HepG2 (cell line): Measurements from ENCODE around the gene APBA1. TPM values are rescaled to one million over a fixed set of nuclear protein-coding genes. Genes with fewer than 3 reads are reported as not detected.

ENCODE experiments used
- ATAC-seq: fragments of 200-7000 bp; cut with Tn5 transposase; 3 replicates; pipeline ENCODE4 v1.9.1; 2020; ENCODE audit warnings: mild to moderate bottlenecking, moderate library complexity
- BruUV-seq: library from RNA; stranded (reverse); fragments of 400-500 nt; replicated peaks from 2 replicates; lab custom pipeline; 2021; lab: Mats Ljungman, UMichigan
- CTCF ChIA-PET: fragments of 300-600 bp; formaldehyde crosslinking; extraction: SDS; loops from one replicate; lab custom pipeline; 2021; ENCODE audit warnings: low total read pairs, inconsistent platforms, low intra/inter-chr PET ratio; lab: Yijun Ruan, JAX
- POLR2A ChIA-PET: fragments of 350-600 bp; sonication (Branson Sonifier 250); formaldehyde crosslinking; loops from one replicate; lab custom pipeline; 2020; ENCODE audit warnings: antibody characterized with exemption, inconsistent platforms; lab: Yijun Ruan, JAX
- DNase-seq: peaks from one replicate; pipeline ENCODE4 v3.0.0-alpha.2; 2015; ENCODE audit warnings: low spot score
- FAIRE-seq: peaks from 3 replicates; lab custom pipeline; 2011; peaks lifted over from hg19 to GRCh38; lab: Jason Lieb, UNC
- H2AFZ ChIP-seq: one replicate; pipeline ENCODE4 v1.6.1; 2011; ENCODE audit warnings: low read length, inconsistent platforms
- H3K27ac ChIP-seq: fragments of 300-600 bp; 3 replicates; pipeline ENCODE4 v1.8.0; 2011; ENCODE audit warnings: mixed run types, mild to moderate bottlenecking, mixed read lengths, low read length, inconsistent platforms; ENCODE audit not compliant: insufficient read depth; ENCODE audit errors: extremely low read length
- H3K27me3 ChIP-seq, 2 experiments: fragments of 200-600 bp in 1 of 2; 2 replicates in 1 of 2; 3 replicates in 1 of 2; pipeline versions ENCODE4 v1.6.0 to v1.8.0; 2011; ENCODE audit warnings: low read length in 2 of 2, mild to moderate bottlenecking in 2 of 2, moderate library complexity in 2 of 2, inconsistent platforms in 1 of 2; ENCODE audit not compliant: insufficient read depth in 2 of 2, control insufficient read depth in 1 of 2
- H3K36me3 ChIP-seq, 2 experiments: fragments of 200-600 bp in 1 of 2; replicated peaks in 1 of 2; 2 replicates in 1 of 2; 3 replicates in 1 of 2; pipeline versions ENCODE4 v1.5.1 to v1.8.0; 2011; ENCODE audit warnings: low read length in 2 of 2, inconsistent platforms in 1 of 2; ENCODE audit not compliant: insufficient read depth in 2 of 2, control insufficient read depth in 1 of 2
- H3K4me1 ChIP-seq: 2 replicates; pipeline ENCODE4 v1.5.1; 2012; ENCODE audit warnings: low read length, inconsistent platforms; ENCODE audit not compliant: insufficient read depth
- H3K4me2 ChIP-seq: 2 replicates; pipeline ENCODE4 v1.6.0; 2011; ENCODE audit warnings: low read depth, low read length, inconsistent platforms
- H3K4me3 ChIP-seq, 3 experiments: fragments of 200-600 bp in 1 of 3; sonication (generic), shearing (Covaris generic) in 1 of 3; replicated peaks in 1 of 3; 2 replicates each; pipeline ENCODE4 v1.5.1; 2011 to 2016; ENCODE audit warnings: low read length in 3 of 3, inconsistent platforms in 2 of 3, low read depth in 2 of 3, mild to moderate bottlenecking in 2 of 3, control low read depth in 1 of 3, mixed read lengths in 1 of 3; ENCODE audit not compliant: insufficient read depth in 1 of 3
- H3K79me2 ChIP-seq: one replicate; pipeline ENCODE4 v1.6.1; 2011; ENCODE audit warnings: low read length, inconsistent platforms; ENCODE audit not compliant: insufficient read depth
- H3K9ac ChIP-seq: 2 replicates; pipeline ENCODE4 v1.6.0; 2011; ENCODE audit warnings: mild to moderate bottlenecking, low read depth, low read length, inconsistent platforms; ENCODE audit not compliant: insufficient read depth
- H3K9me3 ChIP-seq: 2 replicates; pipeline ENCODE4 v1.5.1; 2012; ENCODE audit warnings: mild to moderate bottlenecking, low read length
- H4K20me1 ChIP-seq: 2 replicates; pipeline ENCODE4 v1.6.0; 2011; ENCODE audit warnings: inconsistent platforms, mild to moderate bottlenecking, low read length, moderate library complexity; ENCODE audit not compliant: insufficient read depth
- CEBPB ChIP-seq: IDR thresholded peaks from 2 replicates; pipeline ENCODE4 v1.6.1; 2011; ENCODE audit warnings: low read depth, low read length, improper control_type of control experiment, borderline replicate concordance
- KDM5B ChIP-seq: sonication (generic); formaldehyde crosslinking; IDR thresholded peaks from 2 replicates; pipeline ENCODE4 v1.4.0; 2020; ENCODE audit warnings: missing genetic modification reagents, mild to moderate bottlenecking, borderline replicate concordance
- MAF1 ChIP-seq: sonication (generic); formaldehyde crosslinking; IDR thresholded peaks from 2 replicates; pipeline ENCODE4 v1.5.0; 2020; ENCODE audit warnings: missing genetic modification reagents, borderline replicate concordance
- NFATC3 ChIP-seq: sonication (generic); formaldehyde crosslinking; IDR thresholded peaks from 2 replicates; pipeline ENCODE4 v1.5.1; 2020; ENCODE audit warnings: mild to moderate bottlenecking, missing genetic modification reagents
- NFE2L1 ChIP-seq: sonication (generic); formaldehyde crosslinking; IDR thresholded peaks from 2 replicates; pipeline ENCODE4 v1.4.0; 2020; ENCODE audit warnings: missing genetic modification reagents, mild to moderate bottlenecking, borderline replicate concordance
- NKX3-1 ChIP-seq: sonication (generic); formaldehyde crosslinking; IDR thresholded peaks from 2 replicates; pipeline ENCODE4 v1.5.0; 2020; ENCODE audit warnings: missing genetic modification reagents
- PAF1 ChIP-seq: IDR thresholded peaks from 2 replicates; pipeline ENCODE4 v1.6.1; 2016; ENCODE audit warnings: missing genetic modification reagents, missing compliant biosample characterization
- PCBP1 ChIP-seq: fragments of 200-400 bp; formaldehyde crosslinking; IDR thresholded peaks from 2 replicates; pipeline ENCODE4 v1.6.1; 2017; ENCODE audit warnings: mild to moderate bottlenecking, low read depth, low read length, borderline replicate concordance
- ZNF317 ChIP-seq: sonication (generic); formaldehyde crosslinking; IDR thresholded peaks from 2 replicates; pipeline ENCODE4 v1.5.0; 2020; ENCODE audit warnings: mild to moderate bottlenecking, missing genetic modification reagents
- ZNF569 ChIP-seq: sonication (generic); formaldehyde crosslinking; IDR thresholded peaks from 2 replicates; pipeline ENCODE4 v1.5.0; 2020; ENCODE audit warnings: mild to moderate bottlenecking, missing genetic modification reagents, moderate library complexity, borderline replicate concordance
- ZNF709 ChIP-seq: sonication (generic); formaldehyde crosslinking; IDR thresholded peaks from 2 replicates; pipeline ENCODE4 v1.5.0; 2020; ENCODE audit warnings: mild to moderate bottlenecking, missing genetic modification reagents
- ZNF879 ChIP-seq: sonication (generic); formaldehyde crosslinking; IDR thresholded peaks from 2 replicates; pipeline ENCODE4 v1.8.1; 2023; ENCODE audit warnings: missing genetic modification reagents
- WGBS: methylation state at CpG from one replicate; pipeline ENCODE4 v1.1.6; 2017; ENCODE audit warnings: low lambda C conversion rate; 5-methylcytosine and 5-hydroxymethylcytosine counted together
- in situ Hi-C: cut with HindIII; loops from 2 replicates; pipeline ENCODE4 v1.10.0; 2017; ENCODE audit warnings: low pct_unique_long_range_greater_than_20kb; ENCODE audit not compliant: extremely low pct_ligation_motif_present
- intact Hi-C: fragments of 100-400 bp; cut with micrococcal nuclease; formaldehyde crosslinking; loops from one replicate; pipeline ENCODE4 v1.10.0; 2022; ENCODE audit not compliant: unreplicated experiment
- polyA plus RNA-seq, 8 experiments: library from polyadenylated mRNA; depleted of rRNA in 3 of 8; stranded (reverse) in 7 of 8; unstranded in 1 of 8; fragments of >200 nt; fragmentation: Illumina TruSeq in 4 of 8; extraction: Trizol in 4 of 8; gene quantifications; 2 replicates each; pipeline versions ENCODE4 v1.2.1 to v1.2.3, GENCODE V29; 2011 to 2016; ENCODE audit warnings: low read depth in 4 of 8, missing spikeins in 1 of 8, mixed read lengths in 1 of 8; ENCODE audit not compliant: insufficient read depth in 1 of 8
- total RNA-seq, 5 experiments: library from RNA; depleted of rRNA; stranded (reverse); fragments of >200 nt; fragmentation: Illumina TruSeq; extraction: Trizol; gene quantifications; 2 replicates each; pipeline ENCODE4 v1.2.3, GENCODE V29; 2016; ENCODE audit warnings: low read depth in 1 of 5
- TF ChIP-seq, protein P1 (sequence below): sonication (generic); formaldehyde crosslinking; conservative IDR thresholded peaks from 2 replicates; pipeline ENCODE4 v1.8.0; 2022; ENCODE audit warnings: mild to moderate bottlenecking, moderate library complexity, missing genetic modification reagents

The APBA1 gene
- total and polyA plus RNA-seq, 2 of the 13 experiments (the other 11 are each of a cell fraction or from before 2014, with no cell fraction given): 0.15 TPM; not detected in 1

DNA sequence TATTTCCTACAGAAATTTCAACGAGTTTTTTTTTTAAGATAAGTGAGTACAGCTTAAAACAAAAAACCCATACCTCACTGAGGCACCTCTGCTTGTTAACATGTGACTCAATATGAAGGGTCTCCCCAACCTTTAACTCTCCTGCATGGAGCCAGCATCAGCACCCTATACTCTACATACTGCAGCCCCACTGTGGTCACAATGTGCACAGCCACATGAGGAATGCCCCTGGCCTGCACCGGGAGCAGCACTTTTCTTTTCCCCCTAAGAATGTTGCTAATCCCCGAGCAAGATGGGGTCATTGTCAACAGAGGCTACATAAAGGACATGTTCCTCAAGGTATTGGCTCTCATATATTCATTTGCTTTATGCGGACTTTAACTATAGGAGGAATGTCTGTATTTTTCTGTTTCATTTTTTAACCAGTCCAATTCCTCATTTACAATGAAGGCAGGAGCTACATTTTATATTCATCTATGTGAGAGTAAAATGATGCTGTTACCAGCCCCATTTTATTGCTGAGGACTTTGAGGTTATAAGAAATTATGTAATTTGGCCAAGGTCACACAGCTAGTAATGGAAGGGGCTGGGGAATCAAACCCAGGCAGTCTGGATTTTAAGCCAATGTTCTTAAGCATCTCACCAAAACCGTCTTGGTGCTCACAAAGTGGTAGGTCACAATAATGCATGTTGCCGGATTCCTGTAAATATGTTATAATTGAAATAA, 93.0 kb downstream of the APBA1 start:
- ChIA-PET POLR2A (no interaction called here), CTCF (no interaction called here)
- no TSS peak for BruUV-seq
- DNase-seq (no peak), FAIRE-seq (no peak), ATAC-seq (no peak)
- Histone ChIP-seq H3K9ac (no peak overlapping the region), H3K36me3 (no peaks in the 10 kb centered on the region), H3K4me1 (peaks cover 35% of the 10 kb centered on the region), H3K27ac (no peak overlapping the region), H3K27me3 (peaks cover 0 to 2% of the 10 kb centered on the region in 2 experiments; a peak in 1 of 5 replicates), H2AFZ (no peak overlapping the region), H3K79me2 (no peaks in the 10 kb centered on the region), H3K4me2 (no peak overlapping the region), H4K20me1 (no peaks in the 10 kb centered on the region), H3K9me3 (no peaks in the 10 kb centered on the region), H3K4me3 (no peak overlapping the region)
- in situ Hi-C loops (no loop called here), intact Hi-C loops (no loop called here)
- WGBS: 34% methylated on average over 6 of the region's 6 CpGs
- TF ChIP-seq KDM5B (CRISPR knock-in tag): no peak
- TF ChIP-seq NKX3-1 (CRISPR knock-in tag): no peak
- no peak for TF ChIP-seq ZNF569
- no peak for TF ChIP-seq PCBP1
- no peak for TF ChIP-seq PAF1 (CRISPR knock-in tag)
- TF ChIP-seq NFATC3 (CRISPR knock-in tag): no peak
- no peak for TF ChIP-seq ZNF317 (CRISPR knock-in tag)
- TF ChIP-seq ZNF709 (CRISPR knock-in tag): no peak
- TF ChIP-seq, protein P1, sequence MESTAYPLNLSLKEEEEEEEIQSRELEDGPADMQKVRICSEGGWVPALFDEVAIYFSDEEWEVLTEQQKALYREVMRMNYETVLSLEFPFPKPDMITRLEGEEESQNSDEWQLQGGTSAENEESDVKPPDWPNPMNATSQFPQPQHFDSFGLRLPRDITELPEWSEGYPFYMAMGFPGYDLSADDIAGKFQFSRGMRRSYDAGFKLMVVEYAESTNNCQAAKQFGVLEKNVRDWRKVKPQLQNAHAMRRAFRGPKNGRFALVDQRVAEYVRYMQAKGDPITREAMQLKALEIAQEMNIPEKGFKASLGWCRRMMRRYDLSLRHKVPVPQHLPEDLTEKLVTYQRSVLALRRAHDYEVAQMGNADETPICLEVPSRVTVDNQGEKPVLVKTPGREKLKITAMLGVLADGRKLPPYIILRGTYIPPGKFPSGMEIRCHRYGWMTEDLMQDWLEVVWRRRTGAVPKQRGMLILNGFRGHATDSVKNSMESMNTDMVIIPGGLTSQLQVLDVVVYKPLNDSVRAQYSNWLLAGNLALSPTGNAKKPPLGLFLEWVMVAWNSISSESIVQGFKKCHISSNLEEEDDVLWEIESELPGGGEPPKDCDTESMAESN (CRISPR knock-in tag): no peak
- TF ChIP-seq ZNF879 (CRISPR knock-in tag): no peak
- no peak for TF ChIP-seq MAF1 (CRISPR knock-in tag)
- TF ChIP-seq CEBPB: no peak
- no peak for TF ChIP-seq NFE2L1 (CRISPR knock-in tag)
